Measurements from ENCODE around the gene GATAD2A. TPM values are rescaled to one million over a fixed set of nuclear protein-coding genes. Genes with fewer than 3 reads are reported as not detected.

The GATAD2A gene
- total RNA-seq, 4 donors from 2014 or later: 17.7 to 51.4 (median 40.1) TPM

DNA sequence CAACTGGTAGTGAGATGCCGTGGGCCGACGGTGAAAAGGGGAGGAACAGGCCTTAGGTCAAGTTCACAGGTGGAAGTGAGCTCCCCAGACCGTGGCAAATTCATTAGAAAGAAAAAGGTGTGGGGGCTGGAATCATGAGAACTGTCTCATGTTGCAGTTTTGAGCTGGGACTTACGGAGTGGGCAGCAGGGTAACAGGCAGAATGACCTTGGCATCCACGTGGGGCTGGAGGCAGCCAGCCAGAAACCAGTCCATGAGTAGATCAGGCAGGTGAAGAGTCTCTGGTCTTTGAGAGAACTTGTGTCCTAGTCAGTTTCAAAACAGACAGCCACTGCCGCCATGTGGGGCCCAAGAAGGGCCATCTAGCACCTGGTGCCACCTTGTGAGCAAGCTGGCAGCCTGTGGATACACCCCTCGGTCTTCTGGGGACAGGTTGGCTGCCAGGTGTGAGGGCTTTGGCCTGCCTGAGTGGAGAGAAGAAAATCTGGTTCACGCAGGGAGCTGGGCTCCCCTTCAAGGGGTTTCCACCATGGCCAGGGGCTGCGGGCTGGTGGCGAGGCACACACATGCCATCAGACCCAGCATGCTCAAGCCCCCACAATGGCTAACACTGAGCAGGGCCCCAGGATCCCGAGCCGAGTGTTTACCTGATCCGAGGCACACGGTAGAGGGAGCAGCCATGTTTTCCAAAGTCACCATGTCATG is 86.0 kb downstream of the GATAD2A start:
- Histone ChIP-seq H3K27me3 (no peaks in the 10 kb centered on the region), H3K27ac (no peak overlapping the region), H3K36me3 (peaks cover 0 to 34% of the 10 kb centered on the region in 2 donors), H3K4me3 (no peak overlapping the region), H3K4me1 (peaks cover 27 to 30% of the 10 kb centered on the region in 2 donors), H3K9me3 (no peaks in the 10 kb centered on the region)
- in situ Hi-C loops (cut with MboI; ENCODE audit: low sequenced_read_pairs in 4 of 4) (loop anchor here in 3 of 4 donors (5.0 kb wide), 2 partner anchors 124 to 129 kb away; no protein-coding TSS in a partner anchor), intact Hi-C loops (cut with DNase I; ENCODE audit: low total_unique reads) (loop anchor here (5.0 kb wide), 1 partner anchor 104 kb away; no protein-coding TSS in a partner anchor)
- ATAC-seq (no peak), DNase-seq (no peak)
- TF ChIP-seq POLR2A (IDR thresholded peaks at IDR 0.05) (no peak), CTCF (IDR thresholded peaks at IDR 0.05 in 4 of 5, conservative IDR thresholded peaks at IDR 0.05 in 1 of 5) (no peak)

- ATAC-seq (no peak), DNase-seq (no peak)
- Histone ChIP-seq H3K36me3 (peaks cover 0 to 41% of the 10 kb centered on the region in 2 donors), H3K27ac (no peak overlapping the region), H3K9me3 (no peaks in the 10 kb centered on the region), H3K27me3 (no peaks in the 10 kb centered on the region), H3K4me1 (peaks cover 27 to 30% of the 10 kb centered on the region in 2 donors), H3K4me3 (no peak overlapping the region)
- TF ChIP-seq POLR2A (IDR thresholded peaks at IDR 0.05) (no peak), CTCF (IDR thresholded peaks at IDR 0.05 in 4 of 5, conservative IDR thresholded peaks at IDR 0.05 in 1 of 5) (no peak)
- in situ Hi-C loops (cut with MboI; ENCODE audit: low sequenced_read_pairs in 4 of 4) (loop anchor here in 3 of 4 donors (5.0 kb wide), 2 partner anchors 125 to 130 kb away; no protein-coding TSS in a partner anchor), intact Hi-C loops (cut with DNase I; ENCODE audit: low total_unique reads) (loop anchor here (5.0 kb wide), 1 partner anchor 105 kb away; no protein-coding TSS in a partner anchor)
Observed at GRCh38 chr19:19492026-19492610, 86.6 kb downstream of the GATAD2A start.

- in situ Hi-C loops (cut with MboI; ENCODE audit: low sequenced_read_pairs in 4 of 4) (loop anchor here in 3 of 4 donors (5.0 kb wide), 2 partner anchors 127 to 132 kb away; no protein-coding TSS in a partner anchor), intact Hi-C loops (cut with DNase I; ENCODE audit: low total_unique reads) (loop anchor here (5.0 kb wide), 1 partner anchor 107 kb away; no protein-coding TSS in a partner anchor)
- Histone ChIP-seq H3K27me3 (no peaks in the 10 kb centered on the region), H3K27ac (no peak overlapping the region), H3K9me3 (no peaks in the 10 kb centered on the region), H3K4me1 (peaks cover 13 to 16% of the 10 kb centered on the region in 2 donors), H3K4me3 (no peak overlapping the region), H3K36me3 (peaks cover 0 to 59% of the 10 kb centered on the region in 2 donors)
- ATAC-seq (no peak), DNase-seq (no peak)
- TF ChIP-seq CTCF (IDR thresholded peaks at IDR 0.05 in 4 of 5, conservative IDR thresholded peaks at IDR 0.05 in 1 of 5) (no peak), POLR2A (IDR thresholded peaks at IDR 0.05) (no peak)
Observed at GRCh38 chr19:19493841-19494546, 88.5 kb downstream of the GATAD2A start.

DNA sequence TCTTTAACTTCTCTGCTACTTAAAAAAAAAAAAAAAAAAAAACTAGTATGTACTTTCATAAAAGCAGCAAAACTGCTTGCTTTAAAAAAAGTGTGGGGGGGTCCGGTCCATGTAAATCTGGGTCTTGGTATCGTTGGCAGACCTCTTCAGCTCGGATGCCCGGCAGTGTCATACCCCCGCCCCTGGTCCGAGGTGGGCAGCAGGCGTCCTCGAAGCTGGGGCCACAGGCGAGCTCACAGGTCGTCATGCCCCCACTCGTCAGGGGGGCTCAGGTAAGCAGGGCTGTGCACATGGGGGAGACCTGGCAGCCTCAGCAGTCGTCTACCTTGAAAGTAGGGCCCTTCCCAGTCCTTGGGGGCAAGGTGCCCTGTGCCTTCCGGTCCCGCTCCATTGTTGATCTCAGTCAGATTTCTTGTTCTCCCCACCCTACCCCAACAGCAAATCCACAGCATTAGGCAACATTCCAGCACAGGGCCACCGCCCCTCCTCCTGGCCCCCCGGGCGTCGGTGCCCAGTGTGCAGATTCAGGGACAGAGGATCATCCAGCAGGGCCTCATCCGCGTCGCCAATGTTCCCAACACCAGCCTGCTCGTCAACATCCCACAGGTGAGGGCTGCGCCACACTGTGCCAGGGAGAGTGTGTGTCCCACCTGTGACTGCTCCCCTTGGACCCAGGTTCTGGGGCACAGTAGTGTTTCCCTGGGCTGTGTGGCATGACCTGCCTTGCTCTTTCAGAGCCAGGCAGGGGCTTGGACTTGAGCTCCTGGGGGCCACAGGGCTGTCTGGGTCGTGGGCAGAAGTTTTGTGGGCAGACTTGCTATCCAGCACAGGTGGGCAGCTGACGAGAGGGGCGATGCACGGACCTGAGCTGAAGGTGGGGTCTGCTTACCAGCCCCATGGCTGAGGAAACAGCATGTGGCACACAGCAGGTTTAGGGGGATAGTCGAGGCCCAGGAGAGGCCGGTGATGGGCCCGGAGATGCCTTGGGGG is 90.4 kb downstream of the GATAD2A start:
- Histone ChIP-seq H3K36me3 (peaks cover 0 to 77% of the 10 kb centered on the region in 2 donors), H3K4me3 (no peak overlapping the region), H3K27me3 (no peaks in the 10 kb centered on the region), H3K4me1 (no peaks in the 10 kb centered on the region), H3K27ac (no peak overlapping the region), H3K9me3 (no peaks in the 10 kb centered on the region)
- in situ Hi-C loops (cut with MboI; ENCODE audit: low sequenced_read_pairs in 4 of 4): no loop called here
- ATAC-seq (no peak), DNase-seq (no peak)
- TF ChIP-seq POLR2A (IDR thresholded peaks at IDR 0.05) (no peak), CTCF (IDR thresholded peaks at IDR 0.05 in 4 of 5, conservative IDR thresholded peaks at IDR 0.05 in 1 of 5) (no peak)
- intact Hi-C loops (cut with DNase I; ENCODE audit: low total_unique reads): no loop called here
